Measurements from ENCODE around the gene QARS1.
A peak's percentile ranks its signal among the peaks of the same experiment; 100 is the strongest.

QARS1 gene

GRCh38 chr3:49104427-49105291 is at the start of gene QARS1:
QARS1 (minus strand) TSS chr3:49104757; CDS start chr3:49104733, 24 bp downstream.
- peak; percentile 73 to 75 (median 73) for DNase-seq (ENCODE audit: low read depth in 3 of 3)

GRCh38 chr3:49153349-49153912 is 48.9 kb upstream of the QARS1 start:
- no peak for DNase-seq (ENCODE audit: low read depth in 3 of 3)

- DNase-seq (ENCODE audit: low read depth in 3 of 3) = no peak
These were observed 47.1 kb upstream of the QARS1 start for GRCh38 chr3:49151610-49152009.

GRCh38 chr3:49148159-49148558 is 43.6 kb upstream of the QARS1 start:
- no peak for DNase-seq (ENCODE audit: low read depth in 3 of 3)

- DNase-seq (ENCODE audit: low read depth in 3 of 3) = no peak
These were observed 35.5 kb upstream of the QARS1 start for GRCh38 chr3:49140080-49140479.

- DNase-seq (ENCODE audit: low read depth in 3 of 3) = no peak
These were observed 30.9 kb upstream of the QARS1 start for GRCh38 chr3:49135499-49135898.

GRCh38 chr3:49134471-49135265 is 30.1 kb upstream of the QARS1 start:
- DNase-seq (ENCODE audit: low read depth in 3 of 3) = no peak

GRCh38 chr3:49133226-49133951 is 28.8 kb upstream of the QARS1 start:
- DNase-seq (ENCODE audit: low read depth in 3 of 3) = no peak

GRCh38 chr3:49132437-49133225 is 28.1 kb upstream of the QARS1 start, which contains the start of gene LAMB2:
LAMB2 (minus strand) TSS chr3:49133050; CDS start chr3:49132867, 183 bp downstream.
- no peak for DNase-seq (ENCODE audit: low read depth in 3 of 3)

GRCh38 chr3:49132073-49132436 is 27.5 kb upstream of the QARS1 start:
- DNase-seq (ENCODE audit: low read depth in 3 of 3) = no peak

GRCh38 chr3:49131576-49131975 is 27.0 kb upstream of the QARS1 start:
- DNase-seq (ENCODE audit: low read depth in 3 of 3) = no peak

- DNase-seq (ENCODE audit: low read depth in 3 of 3) = no peak
These were observed 26.5 kb upstream of the QARS1 start for GRCh38 chr3:49131040-49131439.

GRCh38 chr3:49124991-49125670 is 20.6 kb upstream of the QARS1 start:
- no peak for DNase-seq (ENCODE audit: low read depth in 3 of 3)

GRCh38 chr3:49124203-49124602 is 19.6 kb upstream of the QARS1 start:
- no peak for DNase-seq (ENCODE audit: low read depth in 3 of 3)

GRCh38 chr3:49123687-49124086 is 19.1 kb upstream of the QARS1 start:
- DNase-seq (ENCODE audit: low read depth in 3 of 3) = no peak

- DNase-seq (ENCODE audit: low read depth in 3 of 3) = no peak
These were observed 18.5 kb upstream of the QARS1 start for GRCh38 chr3:49122886-49123545.

GRCh38 chr3:49122451-49122850 is 17.9 kb upstream of the QARS1 start:
- no peak for DNase-seq (ENCODE audit: low read depth in 3 of 3)

GRCh38 chr3:49122022-49122421 is 17.5 kb upstream of the QARS1 start:
- no peak for DNase-seq (ENCODE audit: low read depth in 3 of 3)

- DNase-seq (ENCODE audit: low read depth in 3 of 3) = no peak
These were observed 16.7 kb upstream of the QARS1 start for GRCh38 chr3:49121132-49121736.
